GM13976 (cell line): ENCODE measurements around the gene VPS18.
A peak's percentile ranks its signal among the peaks of the same experiment; 100 is the strongest.

ENCODE experiments used
- DNase-seq: peaks from one replicate; pipeline ENCODE4 v3.0.0; 2012; ENCODE audit warnings: low spot score
- CTCF ChIP-seq: IDR thresholded peaks from 2 replicates; pipeline ENCODE4 v1.5.1; 2012; ENCODE audit warnings: borderline replicate concordance, mild to moderate bottlenecking; ENCODE audit not compliant: insufficient read depth; ENCODE audit errors: extremely low read depth, missing control alignments, control extremely low read depth
- in situ Hi-C: fragments of 300-500 bp; cut with MboI; formaldehyde crosslinking; loops from one replicate; pipeline ENCODE4 v1.12.0; 2022; ENCODE audit warnings: low sequenced_read_pairs, mixed read lengths, inconsistent platforms; ENCODE audit not compliant: unreplicated experiment

VPS18 gene

GRCh38 chr15:40941528-40942336 is 47.5 kb downstream of the VPS18 start:
- in situ Hi-C loops: no loop called here

GRCh38 chr15:40942337-40942854 is 48.1 kb downstream of the VPS18 start:
- in situ Hi-C loops: no loop called here
- DNase-seq: no peak
- no peak for TF ChIP-seq CTCF

More at GRCh38 chr15:40941528-40942336, 47.5 kb downstream of the VPS18 start:
- peak; percentile 94 for DNase-seq
- TF ChIP-seq CTCF: peak; percentile 89

GRCh38 chr15:40942878-40943277 is 48.6 kb downstream of the VPS18 start:
- in situ Hi-C loops: no loop called here
- no peak for TF ChIP-seq CTCF
- no peak for DNase-seq

- DNase-seq: no peak
- TF ChIP-seq CTCF: no peak
- in situ Hi-C loops: no loop called here
These were observed 49.6 kb downstream of the VPS18 start for GRCh38 chr15:40943764-40944365.

- in situ Hi-C loops: no loop called here
- TF ChIP-seq CTCF: no peak
- DNase-seq: no peak
These were observed 50.5 kb downstream of the VPS18 start for GRCh38 chr15:40944510-40945296.
